HG03378 (cell line): ENCODE data around the gene RSU1.

Experiments used
- ATAC-seq: cut with Tn5 transposase; IDR thresholded peaks from one replicate; pipeline ENCODE4 v1.9.1; 2021; ENCODE audit warnings: mild to moderate bottlenecking, moderate library complexity; ENCODE audit not compliant: unreplicated experiment

RSU1 gene

GRCh38 chr10:16544099-16544498, 273.1 kb downstream of the RSU1 start:
- no peak for ATAC-seq
